T1000 (cell line): ENCODE measurements around the gene TNFAIP3.
"Not testable (repeated sequence)": the region's sequence is repeated elsewhere in the genome, so short reads cannot be mapped to it uniquely, and the experiment has no call there.

ENCODE experiments used
- DNase-seq: peaks from one replicate; lab custom pipeline; 2025; ENCODE audit warnings: mixed read lengths; lab: John Stamatoyannopoulos, UW

TNFAIP3 gene

DNA sequence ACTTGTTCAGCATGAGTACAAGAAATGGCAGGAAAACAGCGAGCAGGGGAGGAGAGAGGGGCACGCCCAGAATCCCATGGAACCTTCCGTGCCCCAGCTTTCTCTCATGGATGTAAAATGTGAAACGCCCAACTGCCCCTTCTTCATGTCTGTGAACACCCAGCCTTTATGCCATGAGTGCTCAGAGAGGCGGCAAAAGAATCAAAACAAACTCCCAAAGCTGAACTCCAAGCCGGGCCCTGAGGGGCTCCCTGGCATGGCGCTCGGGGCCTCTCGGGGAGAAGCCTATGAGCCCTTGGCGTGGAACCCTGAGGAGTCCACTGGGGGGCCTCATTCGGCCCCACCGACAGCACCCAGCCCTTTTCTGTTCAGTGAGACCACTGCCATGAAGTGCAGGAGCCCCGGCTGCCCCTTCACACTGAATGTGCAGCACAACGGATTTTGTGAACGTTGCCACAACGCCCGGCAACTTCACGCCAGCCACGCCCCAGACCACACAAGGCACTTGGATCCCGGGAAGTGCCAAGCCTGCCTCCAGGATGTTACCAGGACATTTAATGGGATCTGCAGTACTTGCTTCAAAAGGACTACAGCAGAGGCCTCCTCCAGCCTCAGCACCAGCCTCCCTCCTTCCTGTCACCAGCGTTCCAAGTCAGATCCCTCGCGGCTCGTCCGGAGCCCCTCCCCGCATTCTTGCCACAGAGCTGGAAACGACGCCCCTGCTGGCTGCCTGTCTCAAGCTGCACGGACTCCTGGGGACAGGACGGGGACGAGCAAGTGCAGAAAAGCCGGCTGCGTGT lies 11.6 kb downstream of the TNFAIP3 start:
- no peak for DNase-seq

GRCh38 chr6:137879299-137879698 lies 12.2 kb downstream of the TNFAIP3 start:
- DNase-seq: no peak

- no peak for DNase-seq
Measured at GRCh38 chr6:137879885-137880745, 13.1 kb downstream of the TNFAIP3 start.

- DNase-seq: no peak
Measured at GRCh38 chr6:137880746-137881521, 13.9 kb downstream of the TNFAIP3 start.

DNA sequence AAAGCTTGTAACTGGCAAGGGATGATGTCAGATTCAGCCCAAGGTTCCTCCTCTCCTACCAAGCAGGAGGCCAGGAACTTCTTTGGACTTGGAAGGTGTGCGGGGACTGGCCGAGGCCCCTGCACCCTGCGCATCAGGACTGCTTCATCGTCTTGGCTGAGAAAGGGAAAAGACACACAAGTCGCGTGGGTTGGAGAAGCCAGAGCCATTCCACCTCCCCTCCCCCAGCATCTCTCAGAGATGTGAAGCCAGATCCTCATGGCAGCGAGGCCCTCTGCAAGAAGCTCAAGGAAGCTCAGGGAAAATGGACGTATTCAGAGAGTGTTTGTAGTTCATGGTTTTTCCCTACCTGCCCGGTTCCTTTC lies 14.4 kb downstream of the TNFAIP3 start:
- no peak for DNase-seq

DNA sequence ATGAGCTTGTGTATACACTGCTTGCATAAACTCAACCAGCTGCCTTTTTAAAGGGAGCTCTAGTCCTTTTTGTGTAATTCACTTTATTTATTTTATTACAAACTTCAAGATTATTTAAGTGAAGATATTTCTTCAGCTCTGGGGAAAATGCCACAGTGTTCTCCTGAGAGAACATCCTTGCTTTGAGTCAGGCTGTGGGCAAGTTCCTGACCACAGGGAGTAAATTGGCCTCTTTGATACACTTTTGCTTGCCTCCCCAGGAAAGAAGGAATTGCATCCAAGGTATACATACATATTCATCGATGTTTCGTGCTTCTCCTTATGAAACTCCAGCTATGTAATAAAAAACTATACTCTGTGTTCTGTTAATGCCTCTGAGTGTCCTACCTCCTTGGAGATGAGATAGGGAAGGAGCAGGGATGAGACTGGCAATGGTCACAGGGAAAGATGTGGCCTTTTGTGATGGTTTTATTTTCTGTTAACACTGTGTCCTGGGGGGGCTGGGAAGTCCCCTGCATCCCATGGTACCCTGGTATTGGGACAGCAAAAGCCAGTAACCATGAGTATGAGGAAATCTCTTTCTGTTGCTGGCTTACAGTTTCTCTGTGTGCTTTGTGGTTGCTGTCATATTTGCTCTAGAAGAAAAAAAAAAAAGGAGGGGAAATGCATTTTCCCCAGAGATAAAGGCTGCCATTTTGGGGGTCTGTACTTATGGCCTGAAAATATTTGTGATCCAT lies 15.3 kb downstream of the TNFAIP3 start:
- no peak for DNase-seq

GRCh38 chr6:137883400-137884148 lies 16.5 kb downstream of the TNFAIP3 start:
- no peak for DNase-seq

DNA sequence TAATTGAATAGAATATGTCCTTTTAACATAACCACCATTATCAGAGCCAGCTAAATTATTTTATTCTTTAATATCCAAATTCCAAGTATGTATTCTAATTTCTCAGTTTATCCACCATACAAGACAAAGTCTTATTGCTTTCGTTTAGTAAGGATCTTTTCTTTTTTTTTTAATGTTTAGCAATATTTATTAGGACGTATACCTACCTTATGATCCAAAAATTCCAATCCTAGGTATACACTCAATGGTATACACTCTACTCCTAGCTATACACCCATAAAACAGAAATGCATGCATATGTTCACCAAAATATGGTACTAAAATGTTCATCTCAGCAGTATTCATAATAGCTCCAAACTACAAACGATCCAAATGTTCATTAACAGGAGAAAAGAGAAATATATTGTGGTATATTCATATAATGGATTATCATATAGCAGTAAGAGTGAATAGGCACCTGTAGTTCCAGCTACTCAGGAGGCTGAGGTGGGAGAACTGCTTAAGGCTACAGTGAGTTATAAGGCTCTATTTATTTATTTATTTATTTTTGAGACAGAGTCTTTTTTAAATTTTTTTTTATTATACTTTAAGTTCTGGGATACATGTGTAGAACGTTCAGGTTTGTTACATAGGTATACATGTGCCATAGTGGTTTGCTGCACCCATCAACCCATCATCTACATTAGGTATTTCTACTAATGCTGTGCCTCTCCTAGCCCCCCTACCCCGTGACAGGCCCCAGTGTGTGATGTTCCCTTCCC lies 17.3 kb downstream of the TNFAIP3 start:
- no peak for DNase-seq

DNA sequence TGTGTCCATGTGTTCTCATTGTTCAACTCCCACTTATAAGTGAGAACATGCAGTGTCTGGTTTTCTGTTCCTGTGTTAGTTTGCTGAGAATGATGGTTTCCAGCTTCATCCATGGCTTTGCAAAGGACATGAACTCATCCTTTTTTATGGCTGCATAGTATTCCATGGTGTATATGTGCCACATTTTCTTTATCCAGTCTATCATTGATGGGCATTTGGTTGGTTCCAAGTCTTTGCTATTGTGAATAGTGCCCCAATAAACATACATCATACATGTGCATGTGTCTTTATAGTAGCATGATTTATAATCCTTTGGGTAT lies 17.8 kb downstream of the TNFAIP3 start:
- DNase-seq: not testable (repeated sequence)

- not testable (repeated sequence) for DNase-seq
Measured at GRCh38 chr6:137886226-137886625, 19.2 kb downstream of the TNFAIP3 start.

- no peak for DNase-seq
Measured at GRCh38 chr6:137890983-137891537, 24.0 kb downstream of the TNFAIP3 start.

GRCh38 chr6:137892271-137892708 lies 25.2 kb downstream of the TNFAIP3 start:
- no peak for DNase-seq

DNA sequence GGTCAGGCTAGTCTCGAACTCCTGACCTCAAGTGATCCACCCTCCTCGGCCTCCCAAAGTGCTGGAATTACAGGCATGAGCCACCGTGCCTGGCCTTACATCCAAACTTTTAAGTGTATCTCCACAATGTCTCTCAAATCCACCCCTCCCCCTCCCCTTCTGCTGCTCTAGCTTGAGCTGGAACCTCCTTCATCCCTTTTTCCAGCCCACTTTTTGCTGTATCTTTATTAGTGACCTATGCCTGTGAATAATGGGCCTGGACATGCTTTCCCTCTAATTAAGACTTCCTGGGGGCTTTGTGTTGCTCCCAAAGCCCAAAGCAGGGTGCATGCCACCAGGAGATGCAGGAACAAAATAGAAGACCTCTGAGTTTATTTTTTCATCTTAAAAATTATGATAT lies 26.1 kb downstream of the TNFAIP3 start:
- DNase-seq: no peak

GRCh38 chr6:137893726-137894125 lies 26.7 kb downstream of the TNFAIP3 start:
- DNase-seq: no peak

GRCh38 chr6:137894378-137894777 lies 27.3 kb downstream of the TNFAIP3 start:
- DNase-seq: not testable (repeated sequence)

DNA sequence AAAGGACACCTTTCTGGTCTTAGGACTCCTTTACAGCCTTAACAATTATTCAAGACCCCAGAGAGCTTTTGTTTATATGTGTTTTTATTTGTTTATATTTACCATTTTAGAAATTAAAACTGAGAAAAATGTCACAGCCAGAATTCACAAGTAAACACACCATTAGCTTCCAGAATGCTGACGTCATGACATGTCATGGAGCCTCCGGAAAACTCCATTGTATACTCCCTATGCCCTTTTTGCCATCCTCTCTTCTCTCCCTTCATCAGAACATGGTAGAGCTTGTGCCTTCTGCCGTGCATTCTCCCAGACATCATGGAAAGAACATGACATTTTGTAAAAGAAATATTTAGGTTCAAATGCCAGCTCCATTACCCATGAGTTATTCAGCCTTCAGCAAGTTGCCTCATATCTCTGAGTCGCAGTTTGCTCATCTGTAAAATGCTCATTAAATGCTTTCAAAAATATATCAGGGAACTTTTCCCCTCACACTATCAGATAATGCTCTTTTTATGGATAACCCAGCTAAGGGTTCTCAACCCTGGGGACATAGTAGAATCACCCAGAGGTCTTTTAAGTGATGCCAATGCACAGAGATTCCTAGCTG lies 27.8 kb downstream of the TNFAIP3 start:
- DNase-seq: no peak

- DNase-seq: no peak
Measured at GRCh38 chr6:137896647-137897046, 29.6 kb downstream of the TNFAIP3 start.

DNA sequence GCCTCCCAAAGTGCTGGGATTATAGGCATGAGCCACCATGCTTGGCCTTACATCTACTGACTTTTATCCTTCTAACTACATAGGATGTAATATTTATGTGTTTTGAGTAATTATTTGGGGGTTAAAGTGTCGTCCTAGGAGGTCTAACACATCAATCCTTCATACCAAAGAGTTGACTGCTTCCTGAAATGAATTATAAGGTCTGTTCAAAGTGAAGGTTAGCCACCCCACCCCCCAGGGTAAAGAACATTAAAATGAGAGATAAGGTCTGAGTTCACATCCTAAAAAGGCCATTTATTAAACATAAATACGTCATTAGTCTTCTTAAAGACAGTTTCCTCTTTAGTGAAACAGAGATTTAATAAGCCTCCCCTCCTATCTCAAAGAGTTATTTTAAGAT lies 33.8 kb downstream of the TNFAIP3 start:
- no peak for DNase-seq

GRCh38 chr6:137901454-137901853 lies 34.4 kb downstream of the TNFAIP3 start:
- no peak for DNase-seq

- DNase-seq: no peak
Measured at GRCh38 chr6:137902699-137903098, 35.6 kb downstream of the TNFAIP3 start.
